ENCODE data around the gene EMP3. TPM values are rescaled to one million over a fixed set of nuclear protein-coding genes. Genes with fewer than 3 reads are reported as not detected.

Gene EMP3
- total and polyA plus RNA-seq, 2 of the 13 experiments (the other 11 are each of a cell fraction or from before 2014, with no cell fraction given), result 2.2 to 7.8 TPM

DNA sequence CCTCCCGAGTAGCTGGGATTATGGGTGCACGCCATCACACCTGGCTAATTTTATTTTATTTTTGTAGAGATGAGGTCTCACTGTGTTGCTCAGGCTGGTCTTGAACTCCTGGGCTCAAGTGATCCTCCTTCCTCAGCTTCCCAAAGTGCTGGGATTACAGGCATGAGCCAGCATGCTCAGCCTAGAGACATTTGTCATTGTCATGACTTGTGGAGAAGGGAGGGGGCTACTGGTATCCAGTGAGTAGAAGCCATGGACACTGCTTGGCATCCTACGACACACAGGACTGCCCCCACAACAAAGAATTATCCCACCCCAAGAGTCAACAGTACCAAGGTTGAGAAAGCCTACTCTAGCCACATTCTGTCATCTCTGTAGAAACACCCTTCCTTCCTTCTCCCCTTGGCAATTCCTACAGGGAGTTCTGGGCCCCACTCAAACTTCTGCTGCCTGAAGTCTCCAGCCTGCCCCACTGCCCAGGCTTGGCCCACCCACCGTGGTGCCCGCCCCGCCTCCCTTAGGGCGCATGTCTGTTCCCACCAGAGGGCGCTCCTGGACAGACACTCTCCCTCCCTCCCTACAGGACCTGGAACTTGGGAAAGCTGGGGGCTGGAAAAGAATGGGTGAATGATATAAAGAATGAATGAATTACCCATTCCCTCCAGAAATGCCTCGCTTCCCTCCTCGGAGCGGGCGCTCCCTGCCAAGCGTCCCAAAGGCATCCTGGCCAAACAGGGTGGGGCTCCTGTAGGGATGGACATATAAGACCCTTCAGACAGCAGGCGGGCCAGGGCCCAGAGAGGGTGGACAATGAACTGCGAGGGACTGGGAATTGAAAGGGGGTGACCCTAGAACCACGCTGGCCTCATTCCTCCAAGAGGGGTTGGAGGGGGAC, 5.5 kb upstream of the EMP3 start (continued):
- TF ChIP-seq ZNF280B (CRISPR knock-in tag; IDR thresholded peaks at IDR 0.05; ENCODE audit: borderline replicate concordance), result no peak
- TF ChIP-seq, protein P1, sequence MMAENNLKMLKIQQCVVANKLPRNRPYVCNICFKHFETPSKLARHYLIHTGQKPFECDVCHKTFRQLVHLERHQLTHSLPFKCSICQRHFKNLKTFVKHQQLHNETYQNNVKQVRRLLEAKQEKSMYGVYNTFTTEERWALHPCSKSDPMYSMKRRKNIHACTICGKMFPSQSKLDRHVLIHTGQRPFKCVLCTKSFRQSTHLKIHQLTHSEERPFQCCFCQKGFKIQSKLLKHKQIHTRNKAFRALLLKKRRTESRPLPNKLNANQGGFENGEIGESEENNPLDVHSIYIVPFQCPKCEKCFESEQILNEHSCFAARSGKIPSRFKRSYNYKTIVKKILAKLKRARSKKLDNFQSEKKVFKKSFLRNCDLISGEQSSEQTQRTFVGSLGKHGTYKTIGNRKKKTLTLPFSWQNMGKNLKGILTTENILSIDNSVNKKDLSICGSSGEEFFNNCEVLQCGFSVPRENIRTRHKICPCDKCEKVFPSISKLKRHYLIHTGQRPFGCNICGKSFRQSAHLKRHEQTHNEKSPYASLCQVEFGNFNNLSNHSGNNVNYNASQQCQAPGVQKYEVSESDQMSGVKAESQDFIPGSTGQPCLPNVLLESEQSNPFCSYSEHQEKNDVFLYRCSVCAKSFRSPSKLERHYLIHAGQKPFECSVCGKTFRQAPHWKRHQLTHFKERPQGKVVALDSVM (CRISPR knock-in tag; IDR thresholded peaks at IDR 0.05), result no peak
- TF ChIP-seq MLXIP (CRISPR knock-in tag; IDR thresholded peaks at IDR 0.05; ENCODE audit: borderline replicate concordance), result no peak
- TF ChIP-seq ZSCAN22 (CRISPR knock-in tag; IDR thresholded peaks at IDR 0.05), result no peak
- TF ChIP-seq, protein P2, sequence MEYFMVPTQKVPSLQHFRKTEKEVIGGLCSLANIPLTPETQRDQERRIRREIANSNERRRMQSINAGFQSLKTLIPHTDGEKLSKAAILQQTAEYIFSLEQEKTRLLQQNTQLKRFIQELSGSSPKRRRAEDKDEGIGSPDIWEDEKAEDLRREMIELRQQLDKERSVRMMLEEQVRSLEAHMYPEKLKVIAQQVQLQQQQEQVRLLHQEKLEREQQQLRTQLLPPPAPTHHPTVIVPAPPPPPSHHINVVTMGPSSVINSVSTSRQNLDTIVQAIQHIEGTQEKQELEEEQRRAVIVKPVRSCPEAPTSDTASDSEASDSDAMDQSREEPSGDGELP (IDR thresholded peaks at IDR 0.05; ENCODE audit: borderline replicate concordance, low read depth), result no peak
- TF ChIP-seq SP140L (CRISPR knock-in tag; IDR thresholded peaks at IDR 0.05; ENCODE audit: borderline replicate concordance), result no peak
- TF ChIP-seq HOXD1 (CRISPR knock-in tag; IDR thresholded peaks at IDR 0.05), result no peak
- no peak for TF ChIP-seq ZNF331 (CRISPR knock-in tag; IDR thresholded peaks at IDR 0.05)
- TF ChIP-seq, protein P3, sequence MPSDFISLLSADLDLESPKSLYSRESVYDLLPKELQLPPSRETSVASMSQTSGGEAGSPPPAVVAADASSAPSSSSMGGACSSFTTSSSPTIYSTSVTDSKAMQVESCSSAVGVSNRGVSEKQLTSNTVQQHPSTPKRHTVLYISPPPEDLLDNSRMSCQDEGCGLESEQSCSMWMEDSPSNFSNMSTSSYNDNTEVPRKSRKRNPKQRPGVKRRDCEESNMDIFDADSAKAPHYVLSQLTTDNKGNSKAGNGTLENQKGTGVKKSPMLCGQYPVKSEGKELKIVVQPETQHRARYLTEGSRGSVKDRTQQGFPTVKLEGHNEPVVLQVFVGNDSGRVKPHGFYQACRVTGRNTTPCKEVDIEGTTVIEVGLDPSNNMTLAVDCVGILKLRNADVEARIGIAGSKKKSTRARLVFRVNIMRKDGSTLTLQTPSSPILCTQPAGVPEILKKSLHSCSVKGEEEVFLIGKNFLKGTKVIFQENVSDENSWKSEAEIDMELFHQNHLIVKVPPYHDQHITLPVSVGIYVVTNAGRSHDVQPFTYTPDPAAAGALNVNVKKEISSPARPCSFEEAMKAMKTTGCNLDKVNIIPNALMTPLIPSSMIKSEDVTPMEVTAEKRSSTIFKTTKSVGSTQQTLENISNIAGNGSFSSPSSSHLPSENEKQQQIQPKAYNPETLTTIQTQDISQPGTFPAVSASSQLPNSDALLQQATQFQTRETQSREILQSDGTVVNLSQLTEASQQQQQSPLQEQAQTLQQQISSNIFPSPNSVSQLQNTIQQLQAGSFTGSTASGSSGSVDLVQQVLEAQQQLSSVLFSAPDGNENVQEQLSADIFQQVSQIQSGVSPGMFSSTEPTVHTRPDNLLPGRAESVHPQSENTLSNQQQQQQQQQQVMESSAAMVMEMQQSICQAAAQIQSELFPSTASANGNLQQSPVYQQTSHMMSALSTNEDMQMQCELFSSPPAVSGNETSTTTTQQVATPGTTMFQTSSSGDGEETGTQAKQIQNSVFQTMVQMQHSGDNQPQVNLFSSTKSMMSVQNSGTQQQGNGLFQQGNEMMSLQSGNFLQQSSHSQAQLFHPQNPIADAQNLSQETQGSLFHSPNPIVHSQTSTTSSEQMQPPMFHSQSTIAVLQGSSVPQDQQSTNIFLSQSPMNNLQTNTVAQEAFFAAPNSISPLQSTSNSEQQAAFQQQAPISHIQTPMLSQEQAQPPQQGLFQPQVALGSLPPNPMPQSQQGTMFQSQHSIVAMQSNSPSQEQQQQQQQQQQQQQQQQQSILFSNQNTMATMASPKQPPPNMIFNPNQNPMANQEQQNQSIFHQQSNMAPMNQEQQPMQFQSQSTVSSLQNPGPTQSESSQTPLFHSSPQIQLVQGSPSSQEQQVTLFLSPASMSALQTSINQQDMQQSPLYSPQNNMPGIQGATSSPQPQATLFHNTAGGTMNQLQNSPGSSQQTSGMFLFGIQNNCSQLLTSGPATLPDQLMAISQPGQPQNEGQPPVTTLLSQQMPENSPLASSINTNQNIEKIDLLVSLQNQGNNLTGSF (CRISPR knock-in tag; IDR thresholded peaks at IDR 0.05), result no peak
- TF ChIP-seq ZNF766 (CRISPR knock-in tag; IDR thresholded peaks at IDR 0.05; ENCODE audit: borderline replicate concordance), result no peak
- no peak for TF ChIP-seq ZNF30 (CRISPR knock-in tag; IDR thresholded peaks at IDR 0.05)
- TF ChIP-seq KLF11 (CRISPR knock-in tag; IDR thresholded peaks at IDR 0.05), result no peak
- TF ChIP-seq, protein P4, sequence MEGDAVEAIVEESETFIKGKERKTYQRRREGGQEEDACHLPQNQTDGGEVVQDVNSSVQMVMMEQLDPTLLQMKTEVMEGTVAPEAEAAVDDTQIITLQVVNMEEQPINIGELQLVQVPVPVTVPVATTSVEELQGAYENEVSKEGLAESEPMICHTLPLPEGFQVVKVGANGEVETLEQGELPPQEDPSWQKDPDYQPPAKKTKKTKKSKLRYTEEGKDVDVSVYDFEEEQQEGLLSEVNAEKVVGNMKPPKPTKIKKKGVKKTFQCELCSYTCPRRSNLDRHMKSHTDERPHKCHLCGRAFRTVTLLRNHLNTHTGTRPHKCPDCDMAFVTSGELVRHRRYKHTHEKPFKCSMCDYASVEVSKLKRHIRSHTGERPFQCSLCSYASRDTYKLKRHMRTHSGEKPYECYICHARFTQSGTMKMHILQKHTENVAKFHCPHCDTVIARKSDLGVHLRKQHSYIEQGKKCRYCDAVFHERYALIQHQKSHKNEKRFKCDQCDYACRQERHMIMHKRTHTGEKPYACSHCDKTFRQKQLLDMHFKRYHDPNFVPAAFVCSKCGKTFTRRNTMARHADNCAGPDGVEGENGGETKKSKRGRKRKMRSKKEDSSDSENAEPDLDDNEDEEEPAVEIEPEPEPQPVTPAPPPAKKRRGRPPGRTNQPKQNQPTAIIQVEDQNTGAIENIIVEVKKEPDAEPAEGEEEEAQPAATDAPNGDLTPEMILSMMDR (CRISPR knock-in tag; IDR thresholded peaks at IDR 0.05), result peak; percentile 94
